GM18508 (cell line): Measurements from ENCODE around the gene BAD.

ENCODE experiments used
- ATAC-seq: cut with Tn5 transposase; IDR thresholded peaks from one replicate; pipeline ENCODE4 v1.9.1; 2021; ENCODE audit warnings: moderate number of reproducible peaks; ENCODE audit not compliant: insufficient read depth, unreplicated experiment

Gene BAD

DNA sequence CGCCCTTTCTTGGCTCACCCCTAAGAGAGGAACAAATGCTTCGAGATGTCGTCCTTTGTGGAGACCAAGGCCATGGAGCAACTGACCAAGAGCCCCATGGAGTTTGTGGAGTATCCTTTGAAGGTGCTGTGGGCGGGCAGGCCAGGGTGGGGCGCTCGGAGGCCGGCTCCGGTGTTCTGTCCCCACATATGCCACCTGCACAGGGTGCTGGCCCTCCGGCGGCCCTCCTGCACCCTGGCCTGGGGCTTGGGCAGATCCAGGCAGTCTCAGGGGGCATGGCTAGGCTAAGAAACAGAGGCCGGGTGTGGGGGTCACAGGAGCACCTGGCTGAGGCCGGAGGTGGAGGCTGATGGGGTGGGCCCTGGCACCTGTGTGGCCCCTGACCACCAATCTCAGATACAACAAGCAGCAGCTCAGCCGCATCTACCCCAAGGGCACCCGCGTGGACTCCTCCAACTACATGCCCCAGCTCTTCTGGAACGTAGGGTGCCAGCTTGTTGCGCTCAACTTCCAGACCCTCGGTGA, 22.8 kb downstream of the BAD start:
- no peak for ATAC-seq

- no peak for ATAC-seq
These were observed 24.2 kb downstream of the BAD start for GRCh38 chr11:64260147-64260708.

GRCh38 chr11:64259533-64260067, 24.9 kb downstream of the BAD start:
- ATAC-seq, result no peak

DNA sequence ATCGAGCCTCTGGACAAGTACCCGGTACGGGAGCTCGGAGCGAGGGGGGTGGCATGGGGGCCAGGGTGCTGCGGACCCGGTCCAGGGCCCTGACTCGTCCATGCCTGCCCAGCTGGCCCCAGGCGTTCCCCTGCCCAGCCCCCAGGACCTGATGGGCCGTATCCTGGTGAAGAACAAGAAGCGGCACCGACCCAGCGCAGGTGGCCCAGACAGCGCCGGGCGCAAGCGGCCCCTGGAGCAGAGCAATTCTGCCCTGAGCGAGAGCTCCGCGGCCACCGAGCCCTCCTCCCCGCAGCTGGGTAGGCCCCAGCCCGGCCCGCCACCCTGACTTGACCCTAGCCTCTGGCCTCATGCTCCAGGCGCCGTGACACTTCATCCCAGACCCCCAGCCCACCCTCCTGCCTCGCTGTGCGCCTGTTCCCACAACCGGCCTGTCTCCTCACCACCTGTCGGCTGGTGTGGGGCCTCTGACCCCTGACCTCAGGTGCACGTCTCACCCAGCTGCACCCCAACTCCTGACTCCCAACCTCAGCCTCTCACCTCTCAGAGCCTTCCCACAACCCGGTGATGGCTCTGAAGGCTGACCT, 25.4 kb downstream of the BAD start:
- no peak for ATAC-seq

DNA sequence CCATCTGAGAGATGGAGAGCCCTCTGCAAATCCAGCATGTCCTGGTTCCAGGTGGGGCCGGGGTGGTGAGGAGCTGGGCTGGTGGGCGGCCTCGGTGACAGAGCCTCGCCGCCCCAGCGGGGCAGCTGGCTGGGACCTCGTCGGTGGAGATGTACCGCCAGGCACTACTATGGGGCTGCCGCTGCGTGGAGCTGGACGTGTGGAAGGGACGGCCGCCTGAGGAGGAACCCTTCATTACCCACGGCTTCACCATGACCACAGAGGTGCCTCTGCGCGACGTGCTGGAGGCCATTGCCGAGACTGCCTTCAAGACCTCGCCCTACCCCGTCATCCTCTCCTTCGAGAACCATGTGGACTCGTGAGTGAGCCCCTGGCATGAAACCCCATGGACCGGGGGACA, 26.1 kb downstream of the BAD start:
- ATAC-seq, result no peak

DNA sequence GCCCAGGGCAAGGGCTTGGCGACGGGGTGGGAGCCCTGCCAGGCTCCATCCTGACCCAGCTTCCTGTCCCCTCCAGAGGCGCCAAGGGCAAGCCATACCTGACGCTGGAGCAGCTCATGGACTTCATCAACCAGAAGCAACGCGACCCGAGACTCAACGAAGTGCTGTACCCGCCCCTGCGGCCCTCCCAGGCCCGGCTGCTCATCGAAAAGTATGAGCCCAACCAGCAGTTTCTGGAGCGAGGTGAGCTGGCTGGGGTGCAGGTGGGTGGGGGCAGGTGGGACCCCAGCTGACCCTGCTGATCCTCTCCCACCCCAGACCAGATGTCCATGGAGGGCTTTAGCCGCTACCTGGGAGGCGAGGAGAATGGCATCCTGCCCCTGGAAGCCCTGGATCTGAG, 28.2 kb downstream of the BAD start:
- no peak for ATAC-seq

GRCh38 chr11:64255135-64256128, 29.0 kb downstream of the BAD start:
- ATAC-seq, result no peak

GRCh38 chr11:64254326-64254725, 30.1 kb downstream of the BAD start:
- ATAC-seq, result no peak

DNA sequence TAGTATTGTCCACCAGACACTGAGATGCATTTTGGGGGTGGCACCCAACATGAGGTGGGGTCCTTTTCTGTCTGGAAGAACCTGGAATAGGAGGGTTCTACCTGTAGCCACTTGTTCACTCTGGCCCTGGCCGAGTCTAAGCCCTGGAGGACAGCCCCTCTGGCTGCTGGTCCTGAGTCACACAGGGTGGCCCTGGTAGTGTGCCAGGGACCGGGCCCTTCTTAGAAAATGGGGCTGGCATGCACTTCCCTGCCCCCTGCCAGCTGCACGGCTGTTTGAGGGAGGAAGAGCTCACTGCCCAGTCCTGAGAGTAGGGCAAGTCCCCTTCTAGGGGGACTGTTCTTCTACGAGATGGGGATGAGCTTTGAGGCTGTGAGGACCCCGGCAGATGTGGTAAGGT, 31.0 kb downstream of the BAD start:
- no peak for ATAC-seq

GRCh38 chr11:64253043-64253442, 31.4 kb downstream of the BAD start:
- ATAC-seq, result no peak

DNA sequence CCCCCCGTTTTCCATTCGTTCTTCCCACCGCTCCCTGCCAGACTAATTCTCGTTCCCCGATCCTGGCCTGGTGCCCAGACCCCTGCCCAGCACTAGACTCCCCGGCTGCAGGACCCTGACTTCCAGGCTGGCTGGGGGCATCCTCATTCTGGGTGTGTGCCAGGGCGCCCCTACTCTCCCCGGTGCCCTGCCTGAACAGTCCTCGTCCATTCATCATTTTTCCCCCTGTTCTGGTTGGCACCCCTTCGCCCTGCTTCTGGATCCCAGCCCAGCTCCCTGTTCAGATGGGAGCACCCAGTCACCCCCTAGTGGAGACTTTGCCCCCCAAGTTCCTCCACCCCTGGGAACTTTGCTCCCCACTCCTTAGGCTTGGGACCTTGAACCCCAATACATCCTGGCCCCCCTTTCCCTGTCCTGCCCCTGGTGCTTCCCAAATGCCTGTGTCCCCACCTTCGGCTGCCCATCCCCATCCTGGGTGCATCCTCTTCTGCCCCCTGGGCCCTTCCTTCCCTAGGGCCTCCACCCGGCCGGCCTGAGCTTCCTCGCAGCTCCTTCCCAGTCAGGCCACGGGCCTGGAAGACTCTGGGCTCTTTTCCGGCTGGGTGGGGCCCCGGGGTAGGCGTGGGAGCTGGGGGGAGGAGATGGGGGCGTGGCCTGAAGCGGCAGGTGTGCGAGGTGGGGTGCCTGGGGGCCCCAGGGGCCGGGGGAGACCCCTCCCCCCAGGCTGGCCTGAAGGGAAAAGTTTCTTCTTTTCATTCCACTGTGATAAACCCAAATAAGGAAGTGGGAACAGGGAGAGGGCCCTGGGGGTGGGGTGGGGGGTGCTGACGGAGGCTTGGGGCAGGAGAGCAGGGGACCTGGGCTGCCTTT, 32.2 kb downstream of the BAD start:
- ATAC-seq, result no peak

- no peak for ATAC-seq
These were observed 32.8 kb downstream of the BAD start for GRCh38 chr11:64251753-64252002.

GRCh38 chr11:64251016-64251752, 33.3 kb downstream of the BAD start, which contains the start of gene PLCB3:
Gene PLCB3, plus strand, starts transcription at chr11:64251530. Its CDS starts 120 bp downstream, at chr11:64251650.
- no peak for ATAC-seq

- no peak for ATAC-seq
These were observed 34.0 kb downstream of the BAD start for GRCh38 chr11:64250415-64251015.

DNA sequence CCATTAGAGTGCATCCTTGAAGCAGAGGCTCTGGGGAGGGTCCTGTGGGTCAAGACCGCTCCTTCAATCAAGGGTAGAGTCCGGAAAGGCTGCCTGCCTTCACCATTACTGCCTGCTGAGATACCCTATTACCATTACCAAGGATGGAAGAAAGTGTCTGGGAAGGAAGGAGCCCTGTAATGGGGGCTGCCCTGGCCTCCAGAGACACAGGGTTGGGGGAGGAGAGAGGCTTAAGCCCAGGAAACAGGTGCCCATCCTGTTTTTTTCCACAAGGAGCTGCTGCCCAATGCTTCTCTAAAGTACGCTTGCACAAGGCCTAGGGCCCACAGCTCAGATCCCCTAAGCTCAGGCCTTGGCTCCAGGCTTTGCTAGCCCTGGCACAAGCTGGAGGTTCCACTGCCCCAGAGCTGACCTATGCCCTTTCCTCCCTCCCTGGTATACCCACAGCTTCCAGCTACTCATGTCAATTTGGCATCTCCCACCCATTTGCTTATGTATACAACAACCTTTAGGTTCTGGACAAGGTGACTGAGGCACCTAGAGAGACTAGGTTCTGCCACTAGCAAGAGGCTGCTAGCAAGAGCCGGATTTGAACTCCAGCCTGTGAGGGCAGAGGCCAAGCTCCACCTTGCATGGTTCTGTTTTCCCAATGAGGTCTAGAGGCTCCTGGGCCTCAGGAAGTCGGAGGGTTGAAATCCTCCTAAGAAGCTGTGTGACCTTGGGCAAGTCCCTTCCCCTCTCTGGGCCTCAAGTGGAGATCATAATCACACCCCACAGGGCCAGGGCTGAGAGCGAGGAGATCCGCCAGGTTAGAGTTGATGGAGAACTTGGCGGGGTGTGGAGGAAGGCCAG, 34.7 kb downstream of the BAD start:
- no peak for ATAC-seq

GRCh38 chr11:64249038-64249437, 35.4 kb downstream of the BAD start:
- ATAC-seq, result no peak

GRCh38 chr11:64248578-64248977, 35.9 kb downstream of the BAD start:
- no peak for ATAC-seq
